Sigmoid colon (tissue), 7 donors: ENCODE results near the gene AIF1. TPM values are rescaled to one million over a fixed set of nuclear protein-coding genes. Genes with fewer than 3 reads are reported as not detected.
A peak's percentile ranks its signal among the peaks of the same experiment; 100 is the strongest.

Experiments
- DNase-seq: peaks from one replicate; pipeline ENCODE4 v3.0.0-alpha.2; 2019
- H3K27ac ChIP-seq, 4 donors: fragments of 200-600 bp; sonication (generic); one replicate each; pipeline ENCODE4 v1.5.1; 2016 to 2019; ENCODE audit warnings: mild to moderate bottlenecking in 1 of 4
- H3K27me3 ChIP-seq, 3 donors: fragments of 200-600 bp; sonication (generic); one replicate each; pipeline ENCODE4 v1.5.1; 2019; ENCODE audit warnings: mild to moderate bottlenecking in 1 of 3
- H3K36me3 ChIP-seq, 4 donors: fragments of 200-600 bp; sonication (generic); one replicate each; pipeline ENCODE4 v1.5.1; 2016 to 2019
- H3K4me1 ChIP-seq, 4 donors: fragments of 200-600 bp; sonication (generic); one replicate each; pipeline ENCODE4 v1.5.1; 2017 to 2019
- H3K4me3 ChIP-seq, 4 donors: fragments of 200-600 bp; sonication (generic); one replicate each; pipeline ENCODE4 v1.5.1; 2017 to 2019; ENCODE audit warnings: mild to moderate bottlenecking in 2 of 4, moderate library complexity in 1 of 4
- H3K9me3 ChIP-seq, 4 donors: fragments of 200-600 bp in 3 of 4; sonication (generic) in 3 of 4; one replicate each; pipeline versions ENCODE4 v1.5.1 to v1.6.1; 2013 to 2019
- EP300 ChIP-seq, 4 donors: sonication (generic); formaldehyde crosslinking; IDR thresholded peaks; one replicate each; pipeline ENCODE4 v1.6.1; 2017; ENCODE audit warnings: antibody characterized with exemption in 4 of 4
- POLR2A ChIP-seq, 2 donors: fragments of 450-650 bp; IDR thresholded peaks; one replicate each; pipeline ENCODE4 v1.6.1; 2016; ENCODE audit warnings: antibody characterized with exemption in 2 of 2, mild to moderate bottlenecking in 2 of 2, moderate library complexity in 2 of 2
- POLR2AphosphoS5 ChIP-seq, 4 donors: sonication (generic); formaldehyde crosslinking; IDR thresholded peaks; one replicate each; pipeline ENCODE4 v1.6.1; 2017; ENCODE audit warnings: antibody characterized with exemption in 4 of 4
- WGBS, 2 donors: extraction: QIAGEN DNeasy Blood & Tissue Kit; methylation state at CpG; one replicate each; pipeline ENCODE4 v1.1.7; 2013; 5-methylcytosine and 5-hydroxymethylcytosine counted together
- intact Hi-C: fragments of 100-400 bp; cut with DNase I; formaldehyde crosslinking; loops from one replicate; pipeline ENCODE4 v1.15.1; 2023
- polyA plus RNA-seq, 3 donors: library from polyadenylated mRNA; stranded (reverse); fragments of 200-250 nt; gene quantifications; one replicate each; pipeline ENCODE4 v1.2.3, GENCODE V29; 2013
- total RNA-seq, 4 donors: library from RNA; depleted of rRNA; stranded (reverse); fragments of >200 nt; gene quantifications; one replicate each; pipeline ENCODE4 v1.1.0, GENCODE V29; 2016
- TF ChIP-seq, protein P1 (sequence below), 4 experiments: fragments of 450-650 bp in 3 of 4; fragments of 200-600 bp in 1 of 4; IDR thresholded peaks; one replicate each; pipeline ENCODE4 v1.5.1; 2016 to 2019; ENCODE audit warnings: antibody characterized with exemption in 4 of 4, mild to moderate bottlenecking in 3 of 4, moderate library complexity in 2 of 4
- donor health status: healthy with polysubstance abuse.
- donor health status: Bipolar disorder and iron deficiency.
- donor health status: healthy.

The AIF1 gene
- total and polyA plus RNA-seq, 7 donors, result 12.5 to 133 (median 59.6) TPM

DNA sequence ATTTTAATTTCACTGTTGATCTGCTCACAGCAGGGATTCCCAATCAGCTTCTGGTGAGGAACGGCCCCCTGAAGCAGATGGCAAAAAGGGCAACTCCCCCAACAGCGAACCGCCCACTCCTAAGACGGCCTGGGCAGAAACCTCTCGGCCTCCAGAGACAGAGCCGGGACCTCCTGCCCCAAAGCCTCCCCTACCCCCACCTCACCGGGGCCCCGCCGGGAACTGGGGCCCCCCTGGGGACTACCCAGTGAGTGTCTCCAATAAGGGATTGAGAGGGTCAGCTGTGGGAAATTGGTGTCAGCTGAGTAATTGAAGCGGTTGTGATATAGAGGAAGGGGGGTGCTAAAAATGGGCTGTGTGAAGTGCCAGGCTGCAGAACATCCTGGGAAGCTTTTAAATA lies 11.9 kb downstream of the AIF1 start:
- no peak for DNase-seq
- Histone ChIP-seq H3K27me3 (no peaks in the 10 kb centered on the region), H3K36me3 (peaks cover 62 to 88% (median 85%) of the 10 kb centered on the region in 4 donors), H3K4me3 (no peak overlapping the region), H3K27ac (no peak overlapping the region), H3K4me1 (peaks cover 0 to 11% (median 10%) of the 10 kb centered on the region in 4 donors), H3K9me3 (no peaks in the 10 kb centered on the region)
- no peak for TF ChIP-seq POLR2AphosphoS5 (IDR thresholded peaks at IDR 0.05)
- TF ChIP-seq, protein P1, sequence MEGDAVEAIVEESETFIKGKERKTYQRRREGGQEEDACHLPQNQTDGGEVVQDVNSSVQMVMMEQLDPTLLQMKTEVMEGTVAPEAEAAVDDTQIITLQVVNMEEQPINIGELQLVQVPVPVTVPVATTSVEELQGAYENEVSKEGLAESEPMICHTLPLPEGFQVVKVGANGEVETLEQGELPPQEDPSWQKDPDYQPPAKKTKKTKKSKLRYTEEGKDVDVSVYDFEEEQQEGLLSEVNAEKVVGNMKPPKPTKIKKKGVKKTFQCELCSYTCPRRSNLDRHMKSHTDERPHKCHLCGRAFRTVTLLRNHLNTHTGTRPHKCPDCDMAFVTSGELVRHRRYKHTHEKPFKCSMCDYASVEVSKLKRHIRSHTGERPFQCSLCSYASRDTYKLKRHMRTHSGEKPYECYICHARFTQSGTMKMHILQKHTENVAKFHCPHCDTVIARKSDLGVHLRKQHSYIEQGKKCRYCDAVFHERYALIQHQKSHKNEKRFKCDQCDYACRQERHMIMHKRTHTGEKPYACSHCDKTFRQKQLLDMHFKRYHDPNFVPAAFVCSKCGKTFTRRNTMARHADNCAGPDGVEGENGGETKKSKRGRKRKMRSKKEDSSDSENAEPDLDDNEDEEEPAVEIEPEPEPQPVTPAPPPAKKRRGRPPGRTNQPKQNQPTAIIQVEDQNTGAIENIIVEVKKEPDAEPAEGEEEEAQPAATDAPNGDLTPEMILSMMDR (IDR thresholded peaks at IDR 0.05), result no peak
- no peak for TF ChIP-seq POLR2A (IDR thresholded peaks at IDR 0.05)
- TF ChIP-seq EP300 (IDR thresholded peaks at IDR 0.05), result no peak
- WGBS, 2 donors, result 95 to 96% methylated on average over 10 of the region's 10 CpGs
- intact Hi-C loops, result no loop called here

DNA sequence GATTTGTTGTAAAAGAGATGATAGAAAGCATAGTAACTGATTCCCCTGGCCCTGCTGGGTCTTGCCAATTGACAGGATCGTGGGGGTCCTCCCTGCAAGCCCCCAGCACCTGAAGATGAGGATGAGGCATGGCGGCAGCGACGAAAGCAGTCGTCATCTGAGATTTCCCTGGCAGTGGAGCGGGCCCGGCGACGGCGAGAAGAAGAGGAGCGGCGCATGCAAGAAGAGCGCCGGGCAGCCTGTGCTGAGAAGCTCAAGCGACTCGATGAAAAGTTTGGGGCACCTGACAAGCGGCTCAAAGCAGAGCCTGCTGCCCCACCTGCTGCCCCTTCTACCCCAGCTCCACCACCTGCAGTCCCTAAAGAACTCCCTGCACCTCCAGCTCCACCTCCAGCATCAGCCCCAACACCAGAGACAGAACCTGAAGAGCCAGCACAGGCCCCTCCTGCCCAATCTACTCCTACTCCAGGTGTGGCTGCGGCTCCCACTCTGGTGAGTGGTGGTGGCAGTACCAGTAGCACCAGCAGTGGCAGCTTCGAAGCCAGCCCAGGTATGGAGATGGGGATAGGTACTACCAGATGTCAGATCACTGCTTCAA lies 12.8 kb downstream of the AIF1 start:
- no peak overlapping the region for H3K27ac ChIP-seq
- peaks cover 0 to 3% (median 2%) of the 10 kb centered on the region in 4 donors for H3K4me1 ChIP-seq
- DNase-seq, result no peak
- no peaks in the 10 kb centered on the region for H3K9me3 ChIP-seq
- 96% methylated on average over 19 of the region's 19 CpGs for WGBS, 2 donors
- TF ChIP-seq POLR2A (IDR thresholded peaks at IDR 0.05) (no peak), POLR2AphosphoS5 (IDR thresholded peaks at IDR 0.05) (no peak), EP300 (IDR thresholded peaks at IDR 0.05) (no peak)
- TF ChIP-seq, protein P1 (IDR thresholded peaks at IDR 0.05), result no peak
- peaks cover 62 to 96% (median 91%) of the 10 kb centered on the region in 4 donors for H3K36me3 ChIP-seq
- no peaks in the 10 kb centered on the region for H3K27me3 ChIP-seq
- no peak overlapping the region for H3K4me3 ChIP-seq
- intact Hi-C loops, result no loop called here

DNA sequence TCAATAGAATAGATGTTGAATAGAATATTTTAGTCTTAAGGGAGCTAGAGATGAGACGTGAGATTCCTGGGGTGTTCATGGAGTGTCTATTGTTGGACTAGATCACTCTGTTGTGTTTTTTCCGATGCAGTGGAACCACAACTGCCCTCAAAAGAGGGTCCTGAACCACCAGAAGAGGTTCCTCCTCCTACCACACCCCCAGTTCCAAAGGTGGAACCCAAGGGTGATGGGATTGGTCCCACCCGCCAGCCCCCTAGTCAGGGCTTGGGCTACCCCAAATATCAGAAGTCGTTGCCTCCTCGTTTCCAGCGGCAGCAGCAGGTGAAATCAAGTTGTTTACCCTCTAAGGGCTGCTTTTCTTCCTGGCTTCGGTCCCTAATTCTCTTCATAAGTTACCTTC lies 14.0 kb downstream of the AIF1 start:
- Histone ChIP-seq H3K27me3 (no peaks in the 10 kb centered on the region), H3K4me3 (no peak overlapping the region), H3K36me3 (peaks cover 57 to 100% (median 94%) of the 10 kb centered on the region in 4 donors), H3K27ac (no peak overlapping the region), H3K4me1 (no peaks in the 10 kb centered on the region), H3K9me3 (no peaks in the 10 kb centered on the region)
- TF ChIP-seq POLR2AphosphoS5 (IDR thresholded peaks at IDR 0.05) (no peak), POLR2A (IDR thresholded peaks at IDR 0.05) (no peak), EP300 (IDR thresholded peaks at IDR 0.05) (no peak)
- TF ChIP-seq, protein P1 (IDR thresholded peaks at IDR 0.05), result no peak
- intact Hi-C loops, result no loop called here
- 85 to 93% methylated on average over 7 of the region's 7 CpGs for WGBS, 2 donors
- no peak for DNase-seq

DNA sequence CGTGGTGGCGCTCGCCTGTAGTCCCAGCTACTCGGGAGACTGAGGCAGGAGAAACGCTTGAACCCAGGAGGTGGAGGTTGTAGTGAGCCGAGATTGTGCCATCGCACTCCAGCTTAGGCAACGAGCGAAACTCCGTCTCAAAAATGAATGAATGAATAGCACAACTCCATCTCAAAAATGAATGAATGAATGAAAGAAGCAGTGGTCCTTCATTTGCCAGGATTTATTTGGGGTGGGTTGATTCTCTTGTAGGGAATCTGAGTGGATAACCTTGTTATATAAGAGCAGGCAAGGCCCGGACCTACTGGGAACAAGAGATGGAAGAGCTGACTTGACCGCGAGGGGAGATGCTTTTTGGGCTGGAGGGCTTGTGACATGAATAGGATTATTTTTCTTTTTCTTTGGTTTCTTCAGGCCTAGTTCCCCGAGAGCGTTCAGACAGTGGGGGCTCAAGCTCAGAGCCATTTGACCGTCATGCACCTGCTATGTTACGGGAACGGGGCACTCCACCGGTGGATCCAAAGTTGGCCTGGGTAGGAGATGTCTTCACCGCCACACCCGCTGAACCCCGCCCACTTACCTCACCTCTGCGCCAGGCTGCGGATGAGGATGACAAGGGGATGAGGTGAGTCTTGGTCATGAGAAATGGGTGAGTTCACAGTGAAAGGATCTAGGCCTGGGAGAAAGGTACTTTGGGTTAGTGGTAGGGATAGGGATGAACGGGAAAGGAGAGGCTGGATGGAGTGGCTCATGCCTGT lies 15.3 kb downstream of the AIF1 start:
- Histone ChIP-seq H3K4me1 (no peaks in the 10 kb centered on the region), H3K27me3 (no peaks in the 10 kb centered on the region), H3K36me3 (peaks cover 58 to 100% (median 94%) of the 10 kb centered on the region in 4 donors), H3K9me3 (no peaks in the 10 kb centered on the region), H3K4me3 (no peak overlapping the region), H3K27ac (no peak overlapping the region)
- DNase-seq, result no peak
- TF ChIP-seq POLR2AphosphoS5 (IDR thresholded peaks at IDR 0.05), result peak in 1 of 4 donors; percentile 10
- TF ChIP-seq, protein P1 (IDR thresholded peaks at IDR 0.05), result no peak
- WGBS, 2 donors, result 90 to 95% methylated on average over 25 of the region's 25 CpGs
- intact Hi-C loops, result no loop called here
